PC-3 (cell line): Measurements from ENCODE around the gene HHATL. TPM values are rescaled to one million over a fixed set of nuclear protein-coding genes. Genes with fewer than 3 reads are reported as not detected.
A peak's percentile ranks its signal among the peaks of the same experiment; 100 is the strongest.

ENCODE experiments used
- ATAC-seq: fragments of 200-7000 bp; cut with Tn5 transposase; 2 replicates; pipeline ENCODE4 v1.9.1; 2020; ENCODE audit warnings: mild to moderate bottlenecking, moderate library complexity
- BruUV-seq: library from RNA; stranded (reverse); fragments of 400-500 nt; replicated peaks from 2 replicates; lab custom pipeline; 2021; lab: Mats Ljungman, UMichigan
- CTCF ChIA-PET: fragments of 300-600 bp; sonication (Branson Sonifier 250); formaldehyde crosslinking; loops from one replicate; lab custom pipeline; 2022; ENCODE audit warnings: antibody characterized with exemption; lab: Charles Lee
- POLR2A ChIA-PET: fragments of 300-600 bp; sonication (Branson Sonifier 250); formaldehyde crosslinking; loops from one replicate; lab custom pipeline; 2022; ENCODE audit warnings: antibody characterized with exemption; ENCODE audit not compliant: unreplicated experiment; lab: Charles Lee
- DNase-seq: peaks from one replicate; pipeline ENCODE4 v3.0.0-alpha.2; 2015
- H2AFZ ChIP-seq: fragments of 300-600 bp; sonication (generic); 2 replicates; pipeline ENCODE4 v1.6.0; 2016; ENCODE audit warnings: antibody characterized with exemption, low read length
- H3F3A ChIP-seq: fragments of 300-600 bp; sonication (generic); one replicate; pipeline ENCODE4 v1.6.0; 2017; ENCODE audit warnings: antibody characterized with exemption, low read length, control low read depth, mild to moderate bottlenecking; ENCODE audit not compliant: unreplicated experiment
- H3K27ac ChIP-seq: fragments of 300-600 bp; sonication (generic); 2 replicates; pipeline ENCODE4 v1.5.1; 2016; ENCODE audit warnings: mild to moderate bottlenecking, low read length
- H3K27me3 ChIP-seq: fragments of 300-600 bp; sonication (generic); 2 replicates; pipeline ENCODE4 v1.6.1; 2016; ENCODE audit warnings: low read length, mixed read lengths
- H3K36me3 ChIP-seq: fragments of 300-600 bp; sonication (generic); 2 replicates; pipeline ENCODE4 v1.6.1; 2016; ENCODE audit warnings: low read depth, mixed run types, low read length, mixed read lengths
- H3K4me1 ChIP-seq: fragments of 300-600 bp; sonication (generic); 2 replicates; pipeline ENCODE4 v1.5.1; 2016; ENCODE audit warnings: low read length; ENCODE audit not compliant: insufficient read depth
- H3K4me2 ChIP-seq: fragments of 300-600 bp; sonication (generic); 2 replicates; pipeline ENCODE4 v1.6.0; 2016; ENCODE audit warnings: low read length
- H3K4me3 ChIP-seq: fragments of 300-600 bp; sonication (generic); 2 replicates; pipeline ENCODE4 v1.5.1; 2016; ENCODE audit warnings: mild to moderate bottlenecking, low read length, mixed read lengths
- H3K79me2 ChIP-seq: fragments of 300-600 bp; sonication (generic); 2 replicates; pipeline ENCODE4 v1.6.1; 2017; ENCODE audit warnings: low read length, mixed read lengths
- H3K9ac ChIP-seq: fragments of 300-600 bp; sonication (generic); 2 replicates; pipeline ENCODE4 v1.6.0; 2016; ENCODE audit warnings: mild to moderate bottlenecking, low read length
- H3K9me2 ChIP-seq: fragments of 300-600 bp; sonication (generic); replicated peaks from 2 replicates; pipeline ENCODE4 v1.6.1; 2016; ENCODE audit warnings: mixed run types, low read length, mixed read lengths
- H3K9me3 ChIP-seq: fragments of 300-600 bp; sonication (generic); 2 replicates; pipeline ENCODE4 v1.6.1; 2016; ENCODE audit warnings: low read length, mixed read lengths
- H4K20me1 ChIP-seq: fragments of 300-600 bp; sonication (generic); 2 replicates; pipeline ENCODE4 v1.6.1; 2016; ENCODE audit warnings: low read length, mixed read lengths
- CTCF ChIP-seq: fragments of 300-600 bp; sonication (generic); conservative IDR thresholded peaks from 2 replicates; pipeline ENCODE4 v1.5.1; 2017; ENCODE audit warnings: antibody characterized with exemption, low read depth, mild to moderate bottlenecking, low read length
- EZH2 ChIP-seq: fragments of 300-600 bp; sonication (generic); IDR thresholded peaks from one replicate; pipeline ENCODE4 v1.6.1; 2017; ENCODE audit warnings: antibody characterized with exemption, mild to moderate bottlenecking, low read length; ENCODE audit not compliant: unreplicated experiment
- EZH2phosphoT487 ChIP-seq: fragments of 300-600 bp; sonication (generic); IDR thresholded peaks from 2 replicates; pipeline ENCODE4 v1.6.1; 2018; ENCODE audit warnings: mild to moderate bottlenecking, antibody characterized with exemption, low read length, borderline replicate concordance
- intact Hi-C: fragments of 100-400 bp; cut with micrococcal nuclease; formaldehyde crosslinking; loops from 2 replicates; pipeline ENCODE4 v1.9.0; 2023
- total RNA-seq: library from RNA; depleted of rRNA; stranded (reverse); fragments of >200 nt; gene quantifications from 2 replicates; pipeline ENCODE4 v1.2.3, GENCODE V29; 2014

Gene HHATL
- total RNA-seq, 1 experiment from 2014 or later: not detected

- TF ChIP-seq EZH2phosphoT487: no peak
- no peak for TF ChIP-seq CTCF
- TF ChIP-seq EZH2: no peak
- Histone ChIP-seq H3K9me2 (no peaks in the 10 kb centered on the region), H3K36me3 (no peaks in the 10 kb centered on the region), H3K9me3 (no peaks in the 10 kb centered on the region), H3K4me3 (no peak overlapping the region), H3K79me2 (no peaks in the 10 kb centered on the region), H3F3A (no peaks in the 10 kb centered on the region), H3K27me3 (no peaks in the 10 kb centered on the region), H4K20me1 (no peaks in the 10 kb centered on the region), H3K27ac (no peak overlapping the region), H3K9ac (no peak overlapping the region), H3K4me2 (no peak overlapping the region), H2AFZ (no peak overlapping the region), H3K4me1 (0 out of 2 replicates have a peak, but pooled peaks cover 6% of the 10 kb centered on the region)
- ATAC-seq: peak; percentile 26
- ChIA-PET POLR2A (no interaction called here), CTCF (no interaction called here)
- intact Hi-C loops: no loop called here
- DNase-seq: peak; percentile 10
- BruUV-seq: no TSS peak
Observed at GRCh38 chr3:42704136-42704841, 1.7 kb upstream of the HHATL start.

GRCh38 chr3:42703695-42704025 lies 1.1 kb upstream of the HHATL start:
- Histone ChIP-seq H3K9me3 (no peaks in the 10 kb centered on the region), H3K4me2 (no peak overlapping the region), H2AFZ (no peak overlapping the region), H3K9me2 (no peaks in the 10 kb centered on the region), H4K20me1 (no peaks in the 10 kb centered on the region), H3F3A (no peaks in the 10 kb centered on the region), H3K9ac (no peak overlapping the region), H3K27me3 (no peaks in the 10 kb centered on the region), H3K4me3 (no peak overlapping the region), H3K79me2 (no peaks in the 10 kb centered on the region), H3K4me1 (0 out of 2 replicates have a peak, but pooled peaks cover 6% of the 10 kb centered on the region), H3K36me3 (no peaks in the 10 kb centered on the region), H3K27ac (no peak overlapping the region)
- TF ChIP-seq CTCF (no peak), EZH2phosphoT487 (no peak), EZH2 (no peak)
- POLR2A ChIA-PET: no interaction called here
- DNase-seq: no peak
- intact Hi-C loops: no loop called here
- CTCF ChIA-PET: no interaction called here
- no TSS peak for BruUV-seq
- no peak for ATAC-seq

GRCh38 chr3:42702982-42703694 lies 540 bp upstream of the HHATL start:
- Histone ChIP-seq H3K4me1 (0 out of 2 replicates have a peak, but pooled peaks cover 6% of the 10 kb centered on the region), H3F3A (no peaks in the 10 kb centered on the region), H3K9me2 (no peaks in the 10 kb centered on the region), H3K9ac (no peak overlapping the region), H3K79me2 (no peaks in the 10 kb centered on the region), H2AFZ (no peak overlapping the region), H3K27ac (no peak overlapping the region), H3K4me2 (no peak overlapping the region), H3K27me3 (no peaks in the 10 kb centered on the region), H3K9me3 (no peaks in the 10 kb centered on the region), H3K36me3 (no peaks in the 10 kb centered on the region), H3K4me3 (no peak overlapping the region), H4K20me1 (no peaks in the 10 kb centered on the region)
- ChIA-PET POLR2A (no interaction called here), CTCF (no interaction called here)
- BruUV-seq: no TSS peak
- TF ChIP-seq EZH2phosphoT487 (no peak), EZH2 (no peak), CTCF (no peak)
- intact Hi-C loops: no loop called here
- ATAC-seq: no peak
- DNase-seq: no peak
